HG03442 (cell line): ENCODE data around the gene ORAI3.

Experiments
- ATAC-seq: cut with Tn5 transposase; IDR thresholded peaks from one replicate; pipeline ENCODE4 v1.9.1; 2021; ENCODE audit warnings: mild to moderate bottlenecking, moderate library complexity; ENCODE audit not compliant: unreplicated experiment

The ORAI3 gene

DNA sequence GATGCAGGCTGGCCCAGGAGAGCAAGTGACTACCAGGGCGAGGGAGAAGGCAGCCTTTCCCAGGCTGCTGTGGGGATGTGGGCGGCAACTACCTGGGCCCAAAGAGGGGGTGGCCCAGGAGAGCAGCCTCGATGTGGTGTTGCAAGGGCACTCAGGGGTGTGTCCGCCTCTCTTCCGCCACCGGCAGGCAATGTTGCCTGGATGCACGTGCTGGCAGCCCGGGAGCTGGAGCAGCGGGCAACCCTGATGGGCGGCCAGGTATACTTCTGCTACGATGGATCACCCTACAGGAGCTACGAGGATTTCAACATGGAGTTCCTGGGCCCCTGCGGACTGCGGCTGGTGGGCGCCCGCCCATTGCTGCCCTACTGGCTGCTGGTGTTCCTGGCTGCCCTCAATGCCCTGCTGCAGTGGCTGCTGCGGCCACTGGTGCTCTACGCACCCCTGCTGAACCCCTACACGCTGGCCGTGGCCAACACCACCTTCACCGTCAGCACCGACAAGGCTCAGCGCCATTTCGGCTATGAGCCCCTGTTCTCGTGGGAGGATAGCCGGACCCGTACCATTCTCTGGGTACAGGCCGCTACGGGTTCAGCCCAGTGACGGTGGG is 38.8 kb downstream of the ORAI3 start:
- ATAC-seq: no peak

DNA sequence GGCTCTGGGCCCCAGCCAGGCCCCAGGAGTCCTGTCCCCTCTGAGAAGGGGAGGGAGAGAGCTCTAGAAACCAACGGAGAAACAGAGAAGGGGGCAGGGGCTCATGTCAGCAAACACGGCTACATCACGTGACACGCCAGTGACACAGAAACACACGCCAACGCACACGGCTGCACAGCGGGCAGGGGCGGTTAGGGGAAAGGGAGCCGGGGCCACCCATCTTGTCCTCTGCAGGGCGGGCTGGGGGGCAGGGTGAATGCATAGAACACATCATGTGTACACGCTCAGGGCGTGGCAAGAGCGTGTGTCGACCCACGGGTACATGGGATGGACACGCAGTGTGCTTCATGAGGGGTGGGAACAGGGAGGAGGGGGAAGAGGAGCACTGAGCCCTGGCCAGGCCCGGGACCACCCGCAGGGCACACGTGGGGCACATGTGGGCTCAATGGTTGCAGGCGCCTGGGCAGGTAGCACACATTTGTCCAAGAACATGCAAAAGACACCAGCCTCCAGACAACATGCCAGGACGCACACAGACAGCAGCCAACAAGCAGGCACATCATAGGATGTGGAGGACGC is 40.7 kb downstream of the ORAI3 start:
- ATAC-seq: no peak

DNA sequence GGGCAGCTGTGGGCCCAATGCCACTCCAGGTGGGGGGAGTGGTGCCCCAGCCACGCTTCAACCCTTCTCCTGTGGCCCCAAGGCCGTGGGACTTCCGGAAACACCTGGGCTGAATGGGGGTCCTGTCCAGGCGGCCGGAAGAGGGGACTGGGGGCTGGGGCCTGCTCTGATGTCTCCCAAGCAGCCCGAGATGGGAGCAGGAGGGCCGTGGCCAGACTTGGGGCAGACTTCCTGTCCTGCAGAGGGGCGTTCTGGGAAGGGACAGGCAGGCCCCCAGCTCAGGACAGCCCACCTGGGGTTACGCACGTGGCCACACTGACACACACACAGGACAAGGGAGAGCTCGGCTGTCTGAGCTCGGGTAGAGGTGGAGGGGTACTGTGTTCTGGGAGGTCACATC is 41.2 kb downstream of the ORAI3 start:
- no peak for ATAC-seq

GRCh38 chr16:30991052-30991451 is 42.2 kb downstream of the ORAI3 start:
- ATAC-seq: no peak

GRCh38 chr16:30992276-30992780 is 43.5 kb downstream of the ORAI3 start:
- ATAC-seq: no peak

DNA sequence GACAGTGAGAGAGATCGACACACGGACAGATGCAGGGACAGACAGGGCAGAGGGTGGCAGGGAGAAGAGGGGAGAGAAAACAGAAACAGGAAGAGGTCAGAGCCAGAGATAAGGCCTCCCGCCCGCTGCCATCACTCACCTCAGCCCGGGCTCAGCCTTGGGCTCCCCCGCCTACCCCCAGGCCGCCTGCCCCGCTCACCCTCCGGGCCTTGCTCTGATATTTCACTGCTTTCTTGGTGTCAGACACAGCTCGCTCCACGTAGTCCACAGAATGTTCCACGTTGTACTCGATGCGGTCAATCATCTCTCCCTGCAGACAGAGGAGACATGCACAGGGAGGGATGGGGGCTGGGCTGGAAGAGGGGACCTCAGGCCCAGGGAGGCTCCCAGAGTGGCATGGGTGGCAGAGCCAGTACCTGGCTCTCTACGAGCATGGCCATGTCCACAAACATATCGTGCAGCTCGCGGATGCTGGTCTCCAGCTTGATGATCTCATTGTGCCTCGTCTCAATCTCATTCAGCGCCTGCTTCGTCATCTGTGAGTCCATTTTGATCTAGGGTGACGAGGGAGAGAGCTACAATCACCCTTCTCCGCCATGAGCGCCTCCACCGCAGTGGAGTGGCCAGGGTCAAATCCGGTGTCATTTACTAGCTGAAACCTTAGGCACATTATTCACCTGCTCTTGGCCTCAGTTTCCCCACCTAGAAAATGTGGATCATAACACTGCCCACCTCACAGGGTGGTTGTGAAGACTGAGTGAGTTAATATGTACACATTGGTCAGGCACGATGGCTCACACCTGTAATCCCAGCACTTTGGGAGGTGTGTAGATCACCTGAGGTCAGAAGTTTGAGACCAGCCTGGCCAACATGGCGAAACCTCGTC is 44.3 kb downstream of the ORAI3 start:
- no peak for ATAC-seq

DNA sequence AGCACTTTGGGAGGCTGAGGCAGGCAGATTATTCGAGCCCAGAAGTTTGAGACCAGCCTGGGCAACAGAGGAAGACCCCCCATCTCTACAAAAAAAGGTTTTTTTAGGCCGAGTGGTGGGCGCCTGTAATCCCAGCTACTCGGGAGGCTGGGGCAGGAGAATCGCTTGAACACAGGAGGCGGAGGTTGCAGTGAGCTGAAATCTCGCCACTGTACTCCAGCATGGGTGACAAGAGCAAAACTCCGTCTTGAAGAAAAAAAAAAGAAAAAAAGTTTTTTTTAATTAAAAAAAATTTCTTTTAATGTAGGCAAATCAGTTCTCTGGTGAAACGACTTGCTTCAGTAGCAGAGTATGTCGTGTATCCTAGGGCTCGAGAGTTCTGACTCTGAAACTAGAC is 47.1 kb downstream of the ORAI3 start:
- no peak for ATAC-seq

DNA sequence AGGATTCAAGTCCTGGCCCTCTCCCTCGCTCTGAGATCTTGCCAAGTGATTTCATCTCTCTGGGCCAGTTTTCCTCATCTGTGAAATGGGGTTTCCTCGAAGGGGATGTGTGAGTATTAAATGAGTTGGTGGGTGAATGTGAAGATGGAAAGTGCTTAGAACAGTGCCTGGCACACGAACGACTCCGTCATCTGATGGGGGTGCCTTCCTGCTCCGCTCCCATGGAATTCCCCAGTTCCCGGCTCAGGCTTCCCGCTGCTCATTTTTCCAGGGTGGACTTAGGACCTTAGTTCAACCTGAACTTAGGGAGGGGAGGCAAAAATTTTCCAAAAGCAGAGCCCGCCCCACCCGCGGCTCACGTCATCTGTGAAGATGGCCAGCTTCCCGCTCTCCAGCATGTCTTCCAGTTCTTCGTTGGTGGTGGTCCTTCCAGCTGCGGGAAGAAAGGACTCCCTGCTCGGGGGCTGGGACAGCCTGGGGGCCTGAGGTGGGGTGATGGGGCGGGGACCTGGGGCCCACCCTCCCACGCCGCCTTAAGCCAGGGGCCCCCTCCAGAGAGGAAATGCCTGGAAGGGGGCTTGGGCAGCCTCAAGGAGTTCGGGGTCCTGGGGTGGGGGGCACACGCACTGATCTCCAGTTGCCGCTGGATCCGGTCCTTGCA is 47.6 kb downstream of the ORAI3 start:
- ATAC-seq: peak; percentile 5

DNA sequence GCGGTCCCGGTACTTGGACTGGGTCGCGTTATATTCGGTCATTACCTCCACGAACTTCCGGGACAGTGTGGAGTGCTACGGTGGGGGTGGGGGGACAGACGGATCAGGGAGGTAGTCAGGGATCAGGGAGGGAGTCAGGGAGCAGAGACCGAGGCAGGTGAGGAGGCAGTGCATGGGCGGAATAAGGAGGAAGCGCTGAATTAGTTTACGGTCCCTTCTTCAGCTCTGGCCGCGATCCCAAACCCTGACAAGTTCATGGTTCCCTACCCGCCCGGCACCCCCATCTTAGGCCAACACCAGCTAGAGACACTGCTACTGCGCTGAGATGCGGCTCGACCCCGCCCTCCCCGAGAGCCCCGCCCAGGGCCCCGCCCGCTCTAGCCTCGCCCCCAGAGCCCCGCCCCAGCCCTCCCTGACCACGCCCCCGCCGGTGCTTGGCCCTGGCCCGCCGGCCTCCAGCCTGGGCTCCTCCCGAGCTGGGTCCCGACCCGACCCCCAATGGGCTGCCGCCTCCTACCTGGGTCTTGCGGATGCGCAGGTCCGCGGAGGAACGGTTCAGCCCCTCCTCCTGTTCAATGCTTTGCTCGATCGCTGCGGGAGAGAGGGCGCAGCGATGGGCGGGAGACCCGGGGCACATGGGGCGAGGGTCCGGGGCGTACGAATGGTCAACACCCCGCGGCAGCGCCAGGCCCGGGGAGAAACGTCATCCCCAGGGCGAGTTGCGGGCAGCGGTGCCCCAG is 48.3 kb downstream of the ORAI3 start:
- ATAC-seq: peak; percentile 66

DNA sequence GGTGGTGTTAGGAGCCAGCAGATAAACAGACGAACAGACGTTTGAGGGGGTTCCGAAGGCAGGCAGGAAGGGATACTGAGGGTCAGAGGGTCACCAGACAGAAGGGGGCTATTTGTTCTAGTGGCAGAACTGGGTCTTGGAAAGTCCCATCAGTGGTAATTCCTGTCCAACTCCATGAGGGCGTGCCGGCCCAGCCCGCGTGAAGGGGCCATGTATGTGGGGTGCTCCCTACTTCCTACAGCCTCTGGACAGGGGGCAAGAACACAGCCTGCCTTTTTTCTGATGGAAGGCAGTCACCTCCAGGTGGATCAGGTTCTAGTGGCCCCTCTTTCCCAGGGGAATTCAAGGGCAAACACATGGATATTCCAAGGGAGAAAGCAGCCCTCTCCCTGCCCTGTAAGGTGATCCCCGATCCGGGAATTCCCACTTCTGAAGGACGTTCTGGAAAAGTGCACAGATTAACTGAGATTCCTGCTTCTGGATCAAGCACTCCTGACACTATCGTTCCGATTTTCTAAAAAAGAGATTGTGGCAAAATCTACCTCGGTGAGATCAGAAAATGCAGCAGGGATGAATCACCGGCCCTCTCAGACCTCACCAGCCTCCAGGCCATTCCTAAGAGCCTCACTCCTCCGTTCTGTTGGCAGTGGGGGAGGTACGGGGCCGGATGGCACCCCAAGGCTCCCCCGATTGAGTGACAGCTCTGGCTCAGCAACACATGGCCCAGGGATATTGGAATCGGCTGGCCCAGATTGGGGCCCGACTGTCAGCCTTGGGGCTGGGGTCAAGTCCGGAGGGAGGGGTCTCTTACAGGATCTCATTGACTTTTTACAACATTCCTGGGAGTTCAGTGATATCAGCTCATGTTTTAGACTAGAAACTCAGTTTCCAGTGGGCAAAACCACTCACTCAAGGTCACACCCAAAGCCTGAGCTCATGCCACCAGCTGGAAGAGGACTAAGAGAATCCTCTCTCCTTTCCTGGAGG is 49.1 kb downstream of the ORAI3 start:
- no peak for ATAC-seq

- ATAC-seq: no peak
These were observed 50.2 kb downstream of the ORAI3 start for GRCh38 chr16:30998852-30999761.

GRCh38 chr16:31000671-31001382 is 52.0 kb downstream of the ORAI3 start:
- no peak for ATAC-seq

DNA sequence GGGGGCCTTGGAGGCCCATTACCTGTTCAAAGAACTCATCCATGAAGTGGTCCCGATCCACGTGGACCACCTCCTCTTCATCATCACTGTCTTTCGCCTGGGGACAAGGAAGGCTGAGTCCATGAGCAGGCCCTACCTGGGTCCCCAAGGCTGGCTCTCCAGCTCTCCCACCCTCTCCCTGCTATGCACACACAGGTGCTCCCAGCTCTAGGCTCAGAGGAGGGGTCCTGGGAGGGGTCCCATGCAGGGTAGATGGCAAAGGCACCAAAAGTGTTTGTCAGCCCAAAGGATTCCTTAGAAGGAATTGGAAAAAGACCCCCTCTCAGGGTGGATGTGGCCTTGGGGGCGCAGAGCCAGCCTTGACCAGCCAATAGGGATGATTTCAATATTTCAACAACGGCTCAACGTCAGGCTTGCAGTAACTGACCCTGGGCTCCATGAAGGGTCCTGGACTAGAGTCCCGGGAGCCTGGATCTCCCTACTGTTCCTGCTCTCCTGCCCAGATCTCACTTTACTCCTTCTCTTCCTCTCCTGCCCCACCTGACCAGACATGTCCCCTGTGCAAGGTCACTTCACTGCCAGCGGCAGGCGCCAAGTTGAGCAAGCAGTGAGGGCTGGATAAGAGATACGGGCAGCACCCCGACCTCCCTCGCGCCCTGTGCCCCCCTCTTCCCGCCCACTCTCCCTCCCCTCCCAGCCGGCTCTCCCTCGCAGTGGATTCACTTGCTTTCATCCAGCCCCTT is 52.8 kb downstream of the ORAI3 start:
- no peak for ATAC-seq

GRCh38 chr16:31002250-31002700 is 53.4 kb downstream of the ORAI3 start:
- no peak for ATAC-seq

DNA sequence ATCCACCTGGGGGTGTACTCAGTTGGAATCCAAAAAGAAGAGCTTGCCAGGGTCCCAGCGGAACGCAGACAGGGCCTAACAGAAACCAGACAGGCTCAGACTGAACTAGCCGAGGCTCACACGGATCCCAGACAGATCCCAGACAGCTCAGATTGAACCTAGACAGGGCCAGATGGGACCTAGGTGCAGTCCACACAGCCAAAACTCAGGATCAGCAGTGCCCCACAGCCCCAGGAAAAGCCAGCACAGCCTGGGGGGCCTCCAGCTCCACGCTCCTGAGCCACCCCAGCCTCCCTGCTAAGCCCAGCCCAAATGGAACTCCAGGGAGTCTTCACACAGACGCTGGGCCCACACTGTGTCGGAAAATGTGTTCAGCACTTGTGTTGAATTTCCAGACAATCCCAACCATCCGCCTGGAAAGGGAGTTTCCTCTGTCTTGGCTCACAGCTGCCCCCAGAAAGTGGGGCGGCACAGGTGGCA is 54.0 kb downstream of the ORAI3 start:
- ATAC-seq: no peak

DNA sequence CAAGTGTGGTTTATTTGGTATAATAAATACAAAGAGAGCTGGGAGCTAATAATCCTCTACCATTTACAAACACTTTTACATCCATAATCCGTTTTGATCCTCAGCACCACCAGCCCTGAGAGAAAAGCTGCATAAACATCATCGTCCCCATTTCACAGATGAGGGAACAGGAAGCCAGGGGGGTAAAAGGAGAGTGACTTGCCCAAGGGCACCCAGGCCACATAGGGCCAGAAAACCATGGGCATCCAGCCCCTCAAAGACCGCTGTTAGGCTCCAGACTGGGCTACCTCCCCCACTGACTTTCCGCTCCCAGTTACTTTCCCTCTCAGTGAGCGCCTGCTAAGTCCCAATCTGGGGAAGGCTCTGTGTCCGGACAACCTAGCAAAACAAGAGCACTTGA is 54.9 kb downstream of the ORAI3 start:
- ATAC-seq: no peak
